WTC11 (cell line): ENCODE data around the gene GAL3ST2. TPM values are rescaled to one million over a fixed set of nuclear protein-coding genes. Genes with fewer than 3 reads are reported as not detected.

Experiments used
- ATAC-seq: fragments of 200-7000 bp; cut with Tn5 transposase; 2 replicates; pipeline ENCODE4 v1.10.0; 2021; ENCODE audit warnings: mild to moderate bottlenecking, moderate library complexity
- CTCF ChIA-PET: fragments of 300-600 bp; sonication (Branson Sonifier 250); formaldehyde crosslinking; loops from one replicate; lab custom pipeline; 2021; ENCODE audit warnings: antibody characterized with exemption; lab: Charles Lee
- POLR2A ChIA-PET: fragments of 350-600 bp; sonication (Branson Sonifier 250); formaldehyde crosslinking; loops from one replicate; lab custom pipeline; 2021; ENCODE audit warnings: antibody characterized with exemption; lab: Charles Lee
- DNase-seq: peaks from one replicate; pipeline ENCODE4 v3.0.0; 2021; ENCODE audit warnings: low spot score
- H3K27ac Mint-ChIP-seq: 2 replicates; pipeline ENCODE4 v1.8.0; 2021; ENCODE audit warnings: mixed read lengths
- H3K27me3 Mint-ChIP-seq: 2 replicates; pipeline ENCODE4 v1.8.0; 2021; ENCODE audit warnings: low read depth, mild to moderate bottlenecking, moderate library complexity, mixed read lengths
- H3K36me3 Mint-ChIP-seq: 2 replicates; pipeline ENCODE4 v1.8.0; 2021; ENCODE audit warnings: mixed read lengths
- H3K4me1 Mint-ChIP-seq: 2 replicates; pipeline ENCODE4 v1.8.0; 2022; ENCODE audit warnings: mixed read lengths
- H3K4me3 Mint-ChIP-seq: 2 replicates; pipeline ENCODE4 v1.8.0; 2021; ENCODE audit warnings: mild to moderate bottlenecking, moderate library complexity, mixed read lengths
- H3K9me3 Mint-ChIP-seq: 2 replicates; pipeline ENCODE4 v1.8.0; 2021; ENCODE audit warnings: mixed read lengths
- CREM ChIP-seq: sonication (generic); formaldehyde crosslinking; IDR thresholded peaks from 2 replicates; pipeline ENCODE4 v1.8.1; 2022; ENCODE audit warnings: mild to moderate bottlenecking, missing genetic modification reagents, moderate library complexity
- EMX1 ChIP-seq: fragments of 250-450 bp; sonication (Bioruptor Pico); IDR thresholded peaks from 2 replicates; pipeline ENCODE4 v1.8.0; 2021; ENCODE audit warnings: mild to moderate bottlenecking
- KAT7 ChIP-seq: sonication (generic); formaldehyde crosslinking; IDR thresholded peaks from 2 replicates; pipeline ENCODE4 v1.8.1; 2023; ENCODE audit warnings: missing genetic modification reagents, mild to moderate bottlenecking, borderline replicate concordance
- NR3C1 ChIP-seq: sonication (generic); formaldehyde crosslinking; conservative IDR thresholded peaks from 2 replicates; pipeline ENCODE4 v1.8.1; 2023; ENCODE audit warnings: low read depth, mild to moderate bottlenecking, missing genetic modification reagents
- RELA ChIP-seq: sonication (generic); formaldehyde crosslinking; IDR thresholded peaks from 2 replicates; pipeline ENCODE4 v1.8.1; 2022; ENCODE audit warnings: missing genetic modification reagents, mild to moderate bottlenecking, borderline replicate concordance
- SOX15 ChIP-seq: fragments of 250-450 bp; sonication (Bioruptor Pico); IDR thresholded peaks from 2 replicates; pipeline ENCODE4 v1.9.0; 2021; ENCODE audit warnings: mild to moderate bottlenecking
- total RNA-seq: library from RNA; stranded (reverse); gene quantifications from 3 replicates; pipeline ENCODE4 v1.2.3, GENCODE V29; 2021
- TF ChIP-seq, protein P1 (sequence below): fragments of 250-450 bp; sonication (Bioruptor Pico); IDR thresholded peaks from 2 replicates; pipeline ENCODE4 v2.1.2; 2022; ENCODE audit warnings: mild to moderate bottlenecking, moderate library complexity
- TF ChIP-seq, protein P2 (sequence below): sonication (generic); formaldehyde crosslinking; IDR thresholded peaks from 2 replicates; pipeline ENCODE4 v1.8.1; 2023; ENCODE audit warnings: mild to moderate bottlenecking, missing genetic modification reagents
- TF ChIP-seq, protein P3 (sequence below): sonication (generic); formaldehyde crosslinking; IDR thresholded peaks from 2 replicates; pipeline ENCODE4 v1.8.1; 2022; ENCODE audit warnings: missing genetic modification reagents, borderline replicate concordance
- TF ChIP-seq, protein P4 (sequence below): sonication (generic); formaldehyde crosslinking; IDR thresholded peaks from 2 replicates; pipeline ENCODE4 v1.8.1; 2023; ENCODE audit warnings: mild to moderate bottlenecking, missing genetic modification reagents
- TF ChIP-seq, protein P5 (sequence below): sonication (generic); formaldehyde crosslinking; IDR thresholded peaks from 2 replicates; pipeline ENCODE4 v1.8.0; 2022; ENCODE audit warnings: mild to moderate bottlenecking, missing genetic modification reagents
- TF ChIP-seq, protein P6 (sequence below): sonication (generic); formaldehyde crosslinking; IDR thresholded peaks from 2 replicates; pipeline ENCODE4 v1.8.1; 2022; ENCODE audit warnings: low read depth, missing genetic modification reagents, borderline replicate concordance
- TF ChIP-seq, protein P7 (sequence below): fragments of 250-450 bp; sonication (Bioruptor Pico); IDR thresholded peaks from 2 replicates; pipeline ENCODE4 v1.9.0; 2021; ENCODE audit warnings: mild to moderate bottlenecking
- TF ChIP-seq, protein P8 (sequence below): sonication (generic); formaldehyde crosslinking; IDR thresholded peaks from 2 replicates; pipeline ENCODE4 v1.8.0; 2023; ENCODE audit warnings: missing genetic modification reagents

The GAL3ST2 gene
- total RNA-seq, 1 experiment from 2014 or later, result 0.98 TPM

DNA sequence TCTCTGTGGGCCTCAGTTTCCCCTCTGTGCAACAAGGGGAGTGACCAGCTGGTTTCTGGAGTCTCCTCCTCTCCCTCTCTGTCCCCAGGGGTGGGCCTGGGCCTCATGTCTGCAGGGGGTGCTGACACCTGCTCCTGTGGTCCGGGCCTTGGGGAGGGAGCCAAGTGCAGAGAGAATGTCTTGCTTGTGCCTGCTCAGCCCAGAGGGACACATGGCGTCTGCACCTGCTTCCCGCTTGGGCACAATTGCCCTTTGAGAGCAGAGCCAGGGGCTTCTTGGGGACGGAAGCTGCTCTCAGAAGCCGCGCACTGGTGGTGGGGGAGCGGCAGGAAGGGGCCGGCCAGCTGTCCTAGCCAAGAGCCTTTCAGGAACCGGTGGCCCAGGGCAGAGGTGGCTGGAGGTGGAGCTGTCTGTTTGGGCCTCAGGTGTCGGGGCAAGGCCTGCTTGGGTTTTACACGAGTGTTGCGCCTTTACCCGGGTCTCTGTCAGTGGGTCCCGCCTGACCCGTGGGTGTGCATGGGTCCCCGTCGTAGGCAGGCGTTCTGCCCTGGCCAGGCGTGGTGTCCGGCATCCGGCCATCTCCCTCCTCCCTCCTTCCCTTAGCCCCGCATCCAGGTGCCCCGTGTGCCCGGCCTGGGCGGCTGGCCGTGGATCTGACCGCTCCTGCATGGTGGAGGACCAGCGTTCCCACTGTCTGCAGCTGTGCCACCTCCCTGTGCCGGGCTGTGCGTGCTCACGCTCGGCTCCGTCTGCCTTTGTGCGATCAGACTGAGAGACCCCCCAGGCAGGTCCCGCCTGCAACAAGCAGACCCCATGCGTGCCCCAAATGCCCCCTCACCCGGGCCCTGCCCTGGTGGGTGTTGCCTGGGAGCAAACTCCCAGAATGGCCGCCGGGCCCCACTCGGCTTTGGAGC is 36.4 kb downstream of the GAL3ST2 start (continued):
- TF ChIP-seq SOX15 (CRISPR knock-in tag) (no peak), NR3C1 (no peak), RELA (CRISPR knock-in tag) (no peak), KAT7 (CRISPR knock-in tag) (no peak), CREM (CRISPR knock-in tag) (no peak)
- TF ChIP-seq, protein P1, sequence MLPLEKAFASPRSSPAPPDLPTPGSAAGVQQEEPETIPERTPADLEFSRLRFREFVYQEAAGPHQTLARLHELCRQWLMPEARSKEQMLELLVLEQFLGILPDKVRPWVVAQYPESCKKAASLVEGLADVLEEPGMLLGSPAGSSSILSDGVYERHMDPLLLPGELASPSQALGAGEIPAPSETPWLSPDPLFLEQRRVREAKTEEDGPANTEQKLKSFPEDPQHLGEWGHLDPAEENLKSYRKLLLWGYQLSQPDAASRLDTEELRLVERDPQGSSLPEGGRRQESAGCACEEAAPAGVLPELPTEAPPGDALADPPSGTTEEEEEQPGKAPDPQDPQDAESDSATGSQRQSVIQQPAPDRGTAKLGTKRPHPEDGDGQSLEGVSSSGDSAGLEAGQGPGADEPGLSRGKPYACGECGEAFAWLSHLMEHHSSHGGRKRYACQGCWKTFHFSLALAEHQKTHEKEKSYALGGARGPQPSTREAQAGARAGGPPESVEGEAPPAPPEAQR (CRISPR knock-in tag), result no peak
- TF ChIP-seq, protein P2, sequence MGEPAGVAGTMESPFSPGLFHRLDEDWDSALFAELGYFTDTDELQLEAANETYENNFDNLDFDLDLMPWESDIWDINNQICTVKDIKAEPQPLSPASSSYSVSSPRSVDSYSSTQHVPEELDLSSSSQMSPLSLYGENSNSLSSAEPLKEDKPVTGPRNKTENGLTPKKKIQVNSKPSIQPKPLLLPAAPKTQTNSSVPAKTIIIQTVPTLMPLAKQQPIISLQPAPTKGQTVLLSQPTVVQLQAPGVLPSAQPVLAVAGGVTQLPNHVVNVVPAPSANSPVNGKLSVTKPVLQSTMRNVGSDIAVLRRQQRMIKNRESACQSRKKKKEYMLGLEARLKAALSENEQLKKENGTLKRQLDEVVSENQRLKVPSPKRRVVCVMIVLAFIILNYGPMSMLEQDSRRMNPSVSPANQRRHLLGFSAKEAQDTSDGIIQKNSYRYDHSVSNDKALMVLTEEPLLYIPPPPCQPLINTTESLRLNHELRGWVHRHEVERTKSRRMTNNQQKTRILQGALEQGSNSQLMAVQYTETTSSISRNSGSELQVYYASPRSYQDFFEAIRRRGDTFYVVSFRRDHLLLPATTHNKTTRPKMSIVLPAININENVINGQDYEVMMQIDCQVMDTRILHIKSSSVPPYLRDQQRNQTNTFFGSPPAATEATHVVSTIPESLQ (CRISPR knock-in tag), result no peak
- TF ChIP-seq, protein P3, sequence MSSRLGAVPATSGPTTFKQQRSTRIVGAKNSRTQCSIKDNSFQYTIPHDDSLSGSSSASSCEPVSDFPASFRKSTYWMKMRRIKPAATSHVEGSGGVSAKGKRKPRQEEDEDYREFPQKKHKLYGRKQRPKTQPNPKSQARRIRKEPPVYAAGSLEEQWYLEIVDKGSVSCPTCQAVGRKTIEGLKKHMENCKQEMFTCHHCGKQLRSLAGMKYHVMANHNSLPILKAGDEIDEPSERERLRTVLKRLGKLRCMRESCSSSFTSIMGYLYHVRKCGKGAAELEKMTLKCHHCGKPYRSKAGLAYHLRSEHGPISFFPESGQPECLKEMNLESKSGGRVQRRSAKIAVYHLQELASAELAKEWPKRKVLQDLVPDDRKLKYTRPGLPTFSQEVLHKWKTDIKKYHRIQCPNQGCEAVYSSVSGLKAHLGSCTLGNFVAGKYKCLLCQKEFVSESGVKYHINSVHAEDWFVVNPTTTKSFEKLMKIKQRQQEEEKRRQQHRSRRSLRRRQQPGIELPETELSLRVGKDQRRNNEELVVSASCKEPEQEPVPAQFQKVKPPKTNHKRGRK (CRISPR knock-in tag), result no peak
- TF ChIP-seq, protein P4, sequence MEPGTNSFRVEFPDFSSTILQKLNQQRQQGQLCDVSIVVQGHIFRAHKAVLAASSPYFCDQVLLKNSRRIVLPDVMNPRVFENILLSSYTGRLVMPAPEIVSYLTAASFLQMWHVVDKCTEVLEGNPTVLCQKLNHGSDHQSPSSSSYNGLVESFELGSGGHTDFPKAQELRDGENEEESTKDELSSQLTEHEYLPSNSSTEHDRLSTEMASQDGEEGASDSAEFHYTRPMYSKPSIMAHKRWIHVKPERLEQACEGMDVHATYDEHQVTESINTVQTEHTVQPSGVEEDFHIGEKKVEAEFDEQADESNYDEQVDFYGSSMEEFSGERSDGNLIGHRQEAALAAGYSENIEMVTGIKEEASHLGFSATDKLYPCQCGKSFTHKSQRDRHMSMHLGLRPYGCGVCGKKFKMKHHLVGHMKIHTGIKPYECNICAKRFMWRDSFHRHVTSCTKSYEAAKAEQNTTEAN (CRISPR knock-in tag), result no peak
- TF ChIP-seq, protein P5, sequence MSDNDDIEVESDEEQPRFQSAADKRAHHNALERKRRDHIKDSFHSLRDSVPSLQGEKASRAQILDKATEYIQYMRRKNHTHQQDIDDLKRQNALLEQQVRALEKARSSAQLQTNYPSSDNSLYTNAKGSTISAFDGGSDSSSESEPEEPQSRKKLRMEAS (CRISPR knock-in tag), result no peak

DNA sequence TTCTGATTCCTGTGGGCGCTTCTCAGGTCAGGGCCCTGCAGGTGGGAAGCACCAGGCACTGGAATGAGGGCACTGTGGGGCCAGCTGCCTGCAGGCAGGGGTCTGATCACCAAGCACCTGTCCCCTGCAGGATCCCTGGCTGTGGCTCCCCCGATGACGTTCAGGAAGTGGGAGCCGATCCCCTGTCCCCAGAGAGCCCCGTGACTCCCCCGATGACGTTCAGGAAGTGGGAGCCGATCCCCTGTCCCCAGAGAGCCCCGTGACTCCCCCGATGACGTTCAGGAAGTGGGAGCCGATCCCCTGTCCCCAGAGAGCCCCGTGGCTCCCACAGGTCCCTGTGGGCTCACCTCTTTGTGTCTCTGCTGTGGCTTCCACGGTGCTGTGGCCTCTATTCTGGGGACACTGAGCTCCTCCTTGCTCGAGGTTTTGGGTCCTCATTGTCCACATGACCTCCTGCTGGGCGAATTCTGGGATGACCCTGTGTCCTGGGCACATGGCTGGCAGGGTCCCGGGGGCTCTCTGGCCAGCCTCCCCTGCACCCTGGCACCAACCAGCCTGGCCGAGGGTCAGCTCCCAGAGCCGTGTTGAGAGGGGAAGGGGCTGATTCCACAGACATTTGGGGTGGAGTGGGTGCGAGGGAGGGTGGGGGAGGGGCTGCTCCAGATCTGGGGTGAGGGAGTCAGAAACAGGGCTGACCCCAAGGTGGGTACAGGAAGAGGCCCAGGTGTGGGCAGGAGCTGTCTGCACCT is 37.2 kb downstream of the GAL3ST2 start:
- H3K27ac Mint-ChIP-seq, result no peak overlapping the region
- DNase-seq (no peak), ATAC-seq (no peak)
- no peak overlapping the region for H3K4me3 Mint-ChIP-seq
- no peaks in the 10 kb centered on the region for H3K36me3 Mint-ChIP-seq
- TF ChIP-seq, protein P6, sequence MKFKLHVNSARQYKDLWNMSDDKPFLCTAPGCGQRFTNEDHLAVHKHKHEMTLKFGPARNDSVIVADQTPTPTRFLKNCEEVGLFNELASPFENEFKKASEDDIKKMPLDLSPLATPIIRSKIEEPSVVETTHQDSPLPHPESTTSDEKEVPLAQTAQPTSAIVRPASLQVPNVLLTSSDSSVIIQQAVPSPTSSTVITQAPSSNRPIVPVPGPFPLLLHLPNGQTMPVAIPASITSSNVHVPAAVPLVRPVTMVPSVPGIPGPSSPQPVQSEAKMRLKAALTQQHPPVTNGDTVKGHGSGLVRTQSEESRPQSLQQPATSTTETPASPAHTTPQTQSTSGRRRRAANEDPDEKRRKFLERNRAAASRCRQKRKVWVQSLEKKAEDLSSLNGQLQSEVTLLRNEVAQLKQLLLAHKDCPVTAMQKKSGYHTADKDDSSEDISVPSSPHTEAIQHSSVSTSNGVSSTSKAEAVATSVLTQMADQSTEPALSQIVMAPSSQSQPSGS (CRISPR knock-in tag), result no peak
- no peak for TF ChIP-seq EMX1 (CRISPR knock-in tag)
- TF ChIP-seq, protein P7, sequence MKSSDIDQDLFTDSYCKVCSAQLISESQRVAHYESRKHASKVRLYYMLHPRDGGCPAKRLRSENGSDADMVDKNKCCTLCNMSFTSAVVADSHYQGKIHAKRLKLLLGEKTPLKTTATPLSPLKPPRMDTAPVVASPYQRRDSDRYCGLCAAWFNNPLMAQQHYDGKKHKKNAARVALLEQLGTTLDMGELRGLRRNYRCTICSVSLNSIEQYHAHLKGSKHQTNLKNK (CRISPR knock-in tag), result no peak
- TF ChIP-seq, protein P8, sequence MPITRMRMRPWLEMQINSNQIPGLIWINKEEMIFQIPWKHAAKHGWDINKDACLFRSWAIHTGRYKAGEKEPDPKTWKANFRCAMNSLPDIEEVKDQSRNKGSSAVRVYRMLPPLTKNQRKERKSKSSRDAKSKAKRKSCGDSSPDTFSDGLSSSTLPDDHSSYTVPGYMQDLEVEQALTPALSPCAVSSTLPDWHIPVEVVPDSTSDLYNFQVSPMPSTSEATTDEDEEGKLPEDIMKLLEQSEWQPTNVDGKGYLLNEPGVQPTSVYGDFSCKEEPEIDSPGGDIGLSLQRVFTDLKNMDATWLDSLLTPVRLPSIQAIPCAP (CRISPR knock-in tag), result no peak
- TF ChIP-seq, protein P2 (CRISPR knock-in tag), result no peak
- peaks cover 3% of the 10 kb centered on the region; the same call in 1 of the 2 replicates for H3K27me3 Mint-ChIP-seq
- CTCF ChIA-PET, result no interaction called here
- peaks cover 4% of the 10 kb centered on the region for H3K4me1 Mint-ChIP-seq
- POLR2A ChIA-PET, result interaction anchor here (0.6 kb wide), 1 partner anchor 49 kb away, joined by 4 read pairs; no protein-coding TSS in a partner anchor
- no peaks in the 10 kb centered on the region for H3K9me3 Mint-ChIP-seq
